Uterus (tissue), 4 donors: Measurements from ENCODE around the gene TMEM131L. TPM values are rescaled to one million over a fixed set of nuclear protein-coding genes. Genes with fewer than 3 reads are reported as not detected.

Source experiments
- DNase-seq, 2 donors: peaks; one replicate each; pipeline ENCODE4 v3.0.0-alpha.2; 2019 to 2020
- H3K27ac ChIP-seq, 2 donors: fragments of 200-600 bp; sonication (generic); 1 replicate in 1 of 2; 2 replicates in 1 of 2; pipeline ENCODE4 v1.5.1; 2016 to 2018
- H3K27me3 ChIP-seq, 2 donors: fragments of 200-600 bp; sonication (generic); one replicate each; pipeline ENCODE4 v1.5.1; 2018 to 2019; ENCODE audit warnings: control low read depth in 1 of 2
- H3K36me3 ChIP-seq, 2 donors: fragments of 200-600 bp; sonication (generic); one replicate each; pipeline ENCODE4 v1.5.1; 2019; ENCODE audit warnings: control low read depth in 1 of 2
- H3K4me1 ChIP-seq, 2 donors: fragments of 200-600 bp; sonication (generic); one replicate each; pipeline ENCODE4 v1.5.1; 2018 to 2019; ENCODE audit warnings: control low read depth in 1 of 2
- H3K4me3 ChIP-seq, 2 donors: fragments of 200-600 bp; sonication (generic); 1 replicate in 1 of 2; 2 replicates in 1 of 2; pipeline ENCODE4 v1.5.1; 2018 to 2019; ENCODE audit warnings: mild to moderate bottlenecking in 1 of 2
- H3K9me3 ChIP-seq, 2 donors: fragments of 200-600 bp; sonication (generic); one replicate each; pipeline ENCODE4 v1.5.1; 2019; ENCODE audit warnings: control low read depth in 1 of 2
- POLR2A ChIP-seq, 2 donors: fragments of 450-650 bp; IDR thresholded peaks; one replicate each; pipeline ENCODE4 v1.6.1; 2016; ENCODE audit warnings: antibody characterized with exemption in 2 of 2, mild to moderate bottlenecking in 1 of 2, moderate library complexity in 1 of 2
- intact Hi-C: fragments of 100-400 bp; cut with DNase I; formaldehyde crosslinking; loops from one replicate; pipeline ENCODE4 v1.15.1; 2023; ENCODE audit warnings: low total_unique reads
- total RNA-seq, 4 donors: library from RNA; depleted of rRNA in 3 of 4; stranded (reverse); fragments of >200 nt in 3 of 4; gene quantifications; one replicate each; pipeline versions ENCODE4 v1.1.0 to v1.2.4, GENCODE V29; 2014 to 2023
- TF ChIP-seq, protein P1 (sequence below), 4 experiments: fragments of 200-600 bp in 2 of 4; fragments of 450-650 bp in 2 of 4; sonication (generic) in 2 of 4; IDR thresholded peaks; one replicate each; pipeline ENCODE4 v1.5.1; 2016 to 2019; ENCODE audit warnings: antibody characterized with exemption in 4 of 4, mild to moderate bottlenecking in 2 of 4, moderate library complexity in 1 of 4
- donor health status: DM: yes; HTN: yes; CAD: no.

Gene TMEM131L
- total RNA-seq, 4 donors from 2014 or later = 2.4 to 49.6 (median 18.0) TPM

GRCh38 chr4:153489856-153490558, 23.8 kb downstream of the TMEM131L start:
- Histone ChIP-seq H3K9me3 (no peaks in the 10 kb centered on the region), H3K27me3 (no peaks in the 10 kb centered on the region), H3K4me1 (peaks cover 0 to 5% of the 10 kb centered on the region in 2 donors), H3K36me3 (no peaks in the 10 kb centered on the region), H3K27ac (no peak overlapping the region), H3K4me3 (no peak overlapping the region)
- intact Hi-C loops = no loop called here
- DNase-seq = no peak
- no peak for TF ChIP-seq POLR2A (IDR thresholded peaks at IDR 0.05)
- TF ChIP-seq, protein P1, sequence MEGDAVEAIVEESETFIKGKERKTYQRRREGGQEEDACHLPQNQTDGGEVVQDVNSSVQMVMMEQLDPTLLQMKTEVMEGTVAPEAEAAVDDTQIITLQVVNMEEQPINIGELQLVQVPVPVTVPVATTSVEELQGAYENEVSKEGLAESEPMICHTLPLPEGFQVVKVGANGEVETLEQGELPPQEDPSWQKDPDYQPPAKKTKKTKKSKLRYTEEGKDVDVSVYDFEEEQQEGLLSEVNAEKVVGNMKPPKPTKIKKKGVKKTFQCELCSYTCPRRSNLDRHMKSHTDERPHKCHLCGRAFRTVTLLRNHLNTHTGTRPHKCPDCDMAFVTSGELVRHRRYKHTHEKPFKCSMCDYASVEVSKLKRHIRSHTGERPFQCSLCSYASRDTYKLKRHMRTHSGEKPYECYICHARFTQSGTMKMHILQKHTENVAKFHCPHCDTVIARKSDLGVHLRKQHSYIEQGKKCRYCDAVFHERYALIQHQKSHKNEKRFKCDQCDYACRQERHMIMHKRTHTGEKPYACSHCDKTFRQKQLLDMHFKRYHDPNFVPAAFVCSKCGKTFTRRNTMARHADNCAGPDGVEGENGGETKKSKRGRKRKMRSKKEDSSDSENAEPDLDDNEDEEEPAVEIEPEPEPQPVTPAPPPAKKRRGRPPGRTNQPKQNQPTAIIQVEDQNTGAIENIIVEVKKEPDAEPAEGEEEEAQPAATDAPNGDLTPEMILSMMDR (IDR thresholded peaks at IDR 0.05) = no peak

DNA sequence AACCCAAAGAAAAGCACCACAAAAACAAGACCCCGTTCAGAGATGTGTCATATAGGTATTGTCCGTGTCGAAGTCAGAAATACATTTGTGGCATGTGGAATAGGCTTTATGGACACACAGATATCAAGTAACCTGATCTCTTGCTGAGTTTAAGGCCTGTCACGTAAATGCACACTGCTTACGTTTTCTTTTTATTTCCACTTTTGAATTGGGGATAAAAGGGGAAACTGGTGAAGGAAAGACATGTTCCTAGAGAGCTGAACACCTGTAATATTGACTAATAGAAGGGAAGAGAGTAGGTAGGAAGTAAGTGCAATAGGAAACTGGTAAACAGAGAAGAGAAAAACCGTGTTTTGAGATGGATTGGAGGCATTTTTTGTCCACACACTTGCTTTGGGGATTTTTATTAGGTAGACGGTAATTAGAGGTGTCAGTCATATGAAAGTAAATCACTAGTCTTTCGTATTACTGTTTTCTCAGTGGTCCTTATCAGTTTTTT, 24.9 kb downstream of the TMEM131L start:
- Histone ChIP-seq H3K27me3 (no peaks in the 10 kb centered on the region), H3K9me3 (no peaks in the 10 kb centered on the region), H3K27ac (no peak overlapping the region), H3K36me3 (no peaks in the 10 kb centered on the region), H3K4me1 (peaks cover 0 to 5% of the 10 kb centered on the region in 2 donors), H3K4me3 (no peak overlapping the region)
- no peak for DNase-seq
- intact Hi-C loops = no loop called here
- no peak for TF ChIP-seq POLR2A (IDR thresholded peaks at IDR 0.05)
- TF ChIP-seq, protein P1 (IDR thresholded peaks at IDR 0.05) = no peak

DNA sequence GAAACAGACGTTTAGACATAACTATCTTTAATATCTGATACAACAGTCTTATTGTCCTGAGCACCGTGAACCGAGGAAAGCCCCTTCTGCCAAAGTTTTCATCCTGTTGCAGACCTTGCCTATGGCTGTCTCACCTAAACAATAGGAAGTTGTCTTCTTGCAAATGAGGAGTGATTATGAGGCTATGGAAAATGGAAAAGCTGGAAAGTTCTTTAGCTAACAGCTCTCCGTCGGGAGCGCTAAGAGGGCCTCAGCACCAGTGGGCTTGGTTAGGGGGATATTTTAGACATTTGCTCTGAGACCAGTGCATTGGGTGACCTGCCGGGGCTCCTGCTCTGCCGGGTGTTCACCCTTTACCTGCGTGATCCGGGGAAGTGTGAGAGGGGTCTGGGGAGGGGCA, 28.4 kb downstream of the TMEM131L start:
- intact Hi-C loops = no loop called here
- H3K4me1 ChIP-seq = no peaks in the 10 kb centered on the region
- no peaks in the 10 kb centered on the region for H3K9me3 ChIP-seq
- no peak for TF ChIP-seq POLR2A (IDR thresholded peaks at IDR 0.05)
- TF ChIP-seq, protein P1 (IDR thresholded peaks at IDR 0.05) = no peak
- DNase-seq = no peak
- no peaks in the 10 kb centered on the region for H3K27me3 ChIP-seq
- H3K4me3 ChIP-seq = no peak overlapping the region
- no peaks in the 10 kb centered on the region for H3K36me3 ChIP-seq
- H3K27ac ChIP-seq = no peak overlapping the region

- TF ChIP-seq, protein P1 (IDR thresholded peaks at IDR 0.05) = no peak
- no peak for TF ChIP-seq POLR2A (IDR thresholded peaks at IDR 0.05)
- Histone ChIP-seq H3K27ac (peak overlapping the region in 1 of 2 donors; percentile 21), H3K27me3 (no peaks in the 10 kb centered on the region), H3K4me1 (no peaks in the 10 kb centered on the region), H3K9me3 (no peaks in the 10 kb centered on the region), H3K36me3 (no peaks in the 10 kb centered on the region), H3K4me3 (no peak overlapping the region)
- DNase-seq = no peak
- intact Hi-C loops = no loop called here
Observed at GRCh38 chr4:153495480-153496193, 29.5 kb downstream of the TMEM131L start.

DNA sequence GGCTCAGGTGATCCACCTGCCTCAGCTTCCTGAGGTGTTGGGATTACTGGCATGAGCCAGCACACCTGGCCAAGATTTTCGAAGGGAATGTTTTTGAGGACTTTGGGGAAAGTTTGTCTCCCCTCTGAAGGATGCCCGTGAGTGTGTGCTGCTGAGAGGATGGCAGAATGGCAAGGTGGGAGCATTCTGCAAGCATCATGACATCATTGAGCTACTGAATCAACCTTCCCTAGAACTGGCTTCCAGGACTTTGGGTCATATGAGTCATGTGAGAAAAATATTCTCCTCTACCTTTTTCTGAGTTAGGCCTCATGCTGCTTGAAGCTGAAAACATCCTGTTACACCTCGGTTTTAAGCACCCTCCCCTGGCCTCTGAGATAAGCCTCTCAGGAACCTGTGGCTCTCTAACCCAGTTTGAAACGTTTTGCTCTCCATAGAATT, 31.0 kb downstream of the TMEM131L start:
- Histone ChIP-seq H3K4me3 (no peak overlapping the region), H3K27ac (peak overlapping the region; percentile 64 to 72), H3K4me1 (no peaks in the 10 kb centered on the region), H3K36me3 (no peaks in the 10 kb centered on the region), H3K9me3 (no peaks in the 10 kb centered on the region), H3K27me3 (no peaks in the 10 kb centered on the region)
- TF ChIP-seq, protein P1 (IDR thresholded peaks at IDR 0.05) = no peak
- no peak for TF ChIP-seq POLR2A (IDR thresholded peaks at IDR 0.05)
- intact Hi-C loops = no loop called here
- DNase-seq = no peak
